Coronary artery (tissue), 2 donors: ENCODE results near the gene GRK5.

Experiments
- DNase-seq: peaks from one replicate; pipeline ENCODE4 v3.0.0-alpha.2; 2017; ENCODE audit warnings: low spot score
- H3K27ac ChIP-seq, 2 donors: fragments of 200-600 bp; sonication (generic); one replicate each; pipeline ENCODE4 v1.5.1; 2016 to 2019
- H3K4me3 ChIP-seq: fragments of 200-600 bp; sonication (generic); 2 replicates; pipeline ENCODE4 v1.5.1; 2016; ENCODE audit warnings: mild to moderate bottlenecking, moderate library complexity
- TF ChIP-seq, protein P1 (sequence below): fragments of 200-600 bp; sonication (generic); IDR thresholded peaks from one replicate; pipeline ENCODE4 v1.5.1; 2019; ENCODE audit warnings: antibody characterized with exemption

GRK5 gene

GRCh38 chr10:119454316-119454715, 246.9 kb downstream of the GRK5 start:
- Histone ChIP-seq H3K27ac (no peak overlapping the region), H3K4me3 (no peak overlapping the region)
- no peak for DNase-seq
- TF ChIP-seq, protein P1, sequence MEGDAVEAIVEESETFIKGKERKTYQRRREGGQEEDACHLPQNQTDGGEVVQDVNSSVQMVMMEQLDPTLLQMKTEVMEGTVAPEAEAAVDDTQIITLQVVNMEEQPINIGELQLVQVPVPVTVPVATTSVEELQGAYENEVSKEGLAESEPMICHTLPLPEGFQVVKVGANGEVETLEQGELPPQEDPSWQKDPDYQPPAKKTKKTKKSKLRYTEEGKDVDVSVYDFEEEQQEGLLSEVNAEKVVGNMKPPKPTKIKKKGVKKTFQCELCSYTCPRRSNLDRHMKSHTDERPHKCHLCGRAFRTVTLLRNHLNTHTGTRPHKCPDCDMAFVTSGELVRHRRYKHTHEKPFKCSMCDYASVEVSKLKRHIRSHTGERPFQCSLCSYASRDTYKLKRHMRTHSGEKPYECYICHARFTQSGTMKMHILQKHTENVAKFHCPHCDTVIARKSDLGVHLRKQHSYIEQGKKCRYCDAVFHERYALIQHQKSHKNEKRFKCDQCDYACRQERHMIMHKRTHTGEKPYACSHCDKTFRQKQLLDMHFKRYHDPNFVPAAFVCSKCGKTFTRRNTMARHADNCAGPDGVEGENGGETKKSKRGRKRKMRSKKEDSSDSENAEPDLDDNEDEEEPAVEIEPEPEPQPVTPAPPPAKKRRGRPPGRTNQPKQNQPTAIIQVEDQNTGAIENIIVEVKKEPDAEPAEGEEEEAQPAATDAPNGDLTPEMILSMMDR = no peak

GRCh38 chr10:119454990-119455389, 247.6 kb downstream of the GRK5 start:
- TF ChIP-seq, protein P1 = no peak
- Histone ChIP-seq H3K27ac (no peak overlapping the region), H3K4me3 (no peak overlapping the region)
- DNase-seq = no peak

GRCh38 chr10:119455609-119456434, 248.5 kb downstream of the GRK5 start:
- no peak for DNase-seq
- Histone ChIP-seq H3K4me3 (no peak overlapping the region), H3K27ac (no peak overlapping the region)
- TF ChIP-seq, protein P1 = no peak

GRCh38 chr10:119456435-119456810, 249.1 kb downstream of the GRK5 start:
- DNase-seq = no peak
- H3K4me3 ChIP-seq = no peak overlapping the region
- TF ChIP-seq, protein P1 = no peak
- H3K27ac ChIP-seq = no peak overlapping the region

DNA sequence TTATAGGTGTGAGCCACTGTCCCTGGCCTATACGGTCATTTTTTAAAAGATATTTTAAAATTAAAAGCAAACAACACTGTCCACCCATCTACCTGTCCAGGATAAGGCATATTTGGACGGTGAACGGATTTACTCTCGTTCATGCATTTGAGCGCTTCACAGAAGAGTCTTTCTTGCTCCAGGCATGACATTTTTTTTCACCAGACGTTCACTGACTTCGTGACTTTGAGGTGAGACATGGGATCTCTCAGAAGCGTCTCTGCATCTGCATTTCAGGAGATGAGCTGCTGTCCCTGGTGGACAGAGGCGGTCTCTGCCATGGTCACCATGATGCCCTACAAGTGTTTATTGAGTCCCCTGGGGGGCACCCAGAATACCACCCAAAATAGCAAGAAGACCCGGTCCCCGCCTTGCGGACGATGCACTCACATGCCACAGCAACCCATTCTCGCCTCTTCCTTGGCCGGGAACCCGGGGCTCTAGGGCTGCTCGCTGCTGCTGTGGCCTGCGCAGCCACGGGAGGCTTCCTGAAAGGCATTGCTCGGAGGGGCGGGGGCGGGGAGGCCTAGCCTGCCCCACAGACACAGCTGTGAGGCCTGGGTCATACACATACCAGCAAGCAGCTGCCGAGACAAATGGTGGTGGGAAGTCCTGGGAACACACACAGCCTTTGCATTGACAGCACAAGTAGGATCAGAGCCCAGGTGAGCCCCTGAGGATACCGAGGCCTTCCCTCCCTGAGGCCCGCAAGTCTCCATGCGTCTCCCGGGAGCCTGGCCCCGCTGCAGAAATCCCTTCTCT, 250.8 kb downstream of the GRK5 start:
- Histone ChIP-seq H3K27ac (no peak overlapping the region), H3K4me3 (no peak overlapping the region)
- TF ChIP-seq, protein P1 = no peak
- DNase-seq = no peak

GRCh38 chr10:119459681-119460340, 252.4 kb downstream of the GRK5 start:
- no peak overlapping the region for H3K4me3 ChIP-seq
- TF ChIP-seq, protein P1 = no peak
- H3K27ac ChIP-seq = no peak overlapping the region
- no peak for DNase-seq
